Left kidney (tissue), 2 donors: ENCODE measurements around the gene MMP7. TPM values are rescaled to one million over a fixed set of nuclear protein-coding genes. Genes with fewer than 3 reads are reported as not detected.
"Not testable (repeated sequence)": the region's sequence is repeated elsewhere in the genome, so short reads cannot be mapped to it uniquely, and the experiment has no call there.

ENCODE experiments used
- DNase-seq: peaks from one replicate; pipeline ENCODE4 v3.0.0-alpha.2; 2013
- polyA plus RNA-seq: library from polyadenylated mRNA; unstranded; fragments of 120-200 nt; gene quantifications from one replicate; pipeline ENCODE4 v1.2.1, GENCODE V29; 2013; ENCODE audit not compliant: insufficient read length

Gene MMP7
- polyA plus RNA-seq, 1 donor: 26.0 TPM

- DNase-seq: no peak
These were observed 15.2 kb upstream of the MMP7 start for GRCh38 chr11:102545701-102546100.

GRCh38 chr11:102544594-102544993 is 14.0 kb upstream of the MMP7 start:
- DNase-seq: no peak

GRCh38 chr11:102539567-102539966 is 9.0 kb upstream of the MMP7 start:
- DNase-seq: no peak

GRCh38 chr11:102538932-102539331 is 8.4 kb upstream of the MMP7 start:
- DNase-seq: no peak

- no peak for DNase-seq
These were observed 3.8 kb upstream of the MMP7 start for GRCh38 chr11:102534261-102534872.

- DNase-seq: no peak
These were observed 1.9 kb downstream of the MMP7 start for GRCh38 chr11:102528618-102529017.

GRCh38 chr11:102527684-102528083 is 2.9 kb downstream of the MMP7 start:
- no peak for DNase-seq

GRCh38 chr11:102527041-102527440 is 3.5 kb downstream of the MMP7 start:
- DNase-seq: no peak

GRCh38 chr11:102523887-102524286 is 6.7 kb downstream of the MMP7 start:
- no peak for DNase-seq

GRCh38 chr11:102523189-102523570 is 7.4 kb downstream of the MMP7 start:
- DNase-seq: no peak

- no peak for DNase-seq
These were observed 8.0 kb downstream of the MMP7 start for GRCh38 chr11:102522312-102523188.

- no peak for DNase-seq
These were observed 9.4 kb downstream of the MMP7 start for GRCh38 chr11:102521121-102521520.

- no peak for DNase-seq
These were observed 10.0 kb downstream of the MMP7 start for GRCh38 chr11:102520514-102520913.

- DNase-seq: no peak
These were observed 12.1 kb downstream of the MMP7 start for GRCh38 chr11:102518296-102519094.

- DNase-seq: no peak
These were observed 12.9 kb downstream of the MMP7 start for GRCh38 chr11:102517670-102518069.

GRCh38 chr11:102516179-102516578 is 14.4 kb downstream of the MMP7 start:
- no peak for DNase-seq

GRCh38 chr11:102513869-102514268 is 16.7 kb downstream of the MMP7 start:
- no peak for DNase-seq

- DNase-seq: no peak
These were observed 20.0 kb downstream of the MMP7 start for GRCh38 chr11:102510439-102511135.

GRCh38 chr11:102502831-102503230 is 27.7 kb downstream of the MMP7 start:
- not testable (repeated sequence) for DNase-seq

GRCh38 chr11:102500829-102501228 is 29.7 kb downstream of the MMP7 start:
- DNase-seq: no peak

GRCh38 chr11:102499931-102500330 is 30.6 kb downstream of the MMP7 start:
- DNase-seq: no peak

- no peak for DNase-seq
These were observed 31.4 kb downstream of the MMP7 start for GRCh38 chr11:102499151-102499550.
